Measurements from ENCODE around the gene FAM124A. TPM values are rescaled to one million over a fixed set of nuclear protein-coding genes. Genes with fewer than 3 reads are reported as not detected.

The FAM124A gene
- total and polyA plus RNA-seq, 2 experiments from 2014 or later, result not detected

DNA sequence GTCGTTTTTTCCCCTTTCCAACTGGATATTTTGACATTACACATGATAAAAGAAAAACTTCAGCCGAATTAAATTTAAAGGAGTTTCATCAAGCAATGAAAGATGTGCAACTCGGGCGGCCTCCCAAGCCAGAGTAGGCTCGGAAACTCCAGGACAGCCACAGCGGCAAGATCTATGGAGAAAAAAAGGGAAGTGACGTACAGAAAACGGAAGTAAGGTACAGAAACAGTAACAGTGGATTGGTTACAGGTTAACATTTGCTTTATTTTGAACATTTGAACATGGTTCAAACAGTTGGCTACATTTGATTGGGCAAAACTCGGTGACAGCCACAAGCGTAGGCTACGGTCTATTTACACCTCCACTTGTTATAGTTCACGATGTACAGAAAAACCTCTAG, 30.5 kb upstream of the FAM124A start:
- Histone ChIP-seq H3K27ac (no peak overlapping the region), H3K4me2 (ENCODE audit: unreplicated experiment) (no peak overlapping the region), H3K9me2 (ENCODE audit: insufficient read depth) (no peaks in the 10 kb centered on the region), H3K9me3 (ENCODE audit: low read depth) (no peaks in the 10 kb centered on the region), H2AFZ (no peak overlapping the region), H3K27me3 (replicated peaks; ENCODE audit: insufficient read depth) (peaks cover 26% of the 10 kb centered on the region), H3K36me3 (ENCODE audit: low read depth) (no peaks in the 10 kb centered on the region), H3K9ac (no peak overlapping the region), H3F3A (ENCODE audit: insufficient read depth) (no peaks in the 10 kb centered on the region), H3K79me2 (ENCODE audit: insufficient read depth) (no peaks in the 10 kb centered on the region), H3K4me3 (no peak overlapping the region), H3K4me1 (ENCODE audit: insufficient read depth) (no peaks in the 10 kb centered on the region), H4K20me1 (ENCODE audit: insufficient read depth) (no peaks in the 10 kb centered on the region)
- TF ChIP-seq EZH2phosphoT487 (IDR thresholded peaks at IDR 0.05; ENCODE audit: insufficient read depth, low read depth), result no peak
- TF ChIP-seq EZH2 (IDR thresholded peaks at IDR 0.05; ENCODE audit: insufficient read depth, poor library complexity, severe bottlenecking), result no peak
- in situ Hi-C loops (cut with MboI), result no loop called here
- 88 to 89% methylated on average over 12 of the region's 12 CpGs for WGBS, 2 experiments (ENCODE audit: low coverage in 1 of 2, low lambda C conversion rate in 2 of 2, missing lambda C conversion rate in 2 of 2)
- no peak for DNase-seq

DNA sequence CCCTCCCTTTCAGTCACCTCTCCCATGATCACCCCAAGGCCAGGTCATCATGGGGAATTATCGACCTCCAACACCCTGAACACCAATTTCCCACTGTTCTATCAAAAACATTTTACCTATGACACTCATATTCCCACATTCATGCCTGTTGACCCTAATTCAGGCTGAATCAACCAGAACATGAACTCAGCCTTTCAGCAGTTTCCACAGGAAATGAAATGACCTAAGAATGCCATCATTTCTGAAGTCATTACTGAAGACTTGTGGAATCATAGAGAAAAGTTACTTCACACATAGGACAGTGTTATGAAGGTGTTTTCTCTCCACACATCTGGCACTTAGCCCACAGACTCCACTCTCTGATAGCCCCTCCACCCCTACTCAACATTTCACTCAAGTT, 29.9 kb upstream of the FAM124A start:
- Histone ChIP-seq H3K4me3 (no peak overlapping the region), H3K36me3 (ENCODE audit: low read depth) (no peaks in the 10 kb centered on the region), H3F3A (ENCODE audit: insufficient read depth) (no peaks in the 10 kb centered on the region), H3K9me2 (ENCODE audit: insufficient read depth) (no peaks in the 10 kb centered on the region), H3K9ac (no peak overlapping the region), H3K9me3 (ENCODE audit: low read depth) (no peaks in the 10 kb centered on the region), H3K4me2 (ENCODE audit: unreplicated experiment) (no peak overlapping the region), H3K27ac (no peak overlapping the region), H4K20me1 (ENCODE audit: insufficient read depth) (no peaks in the 10 kb centered on the region), H3K79me2 (ENCODE audit: insufficient read depth) (no peaks in the 10 kb centered on the region), H3K4me1 (ENCODE audit: insufficient read depth) (no peaks in the 10 kb centered on the region), H2AFZ (no peak overlapping the region), H3K27me3 (replicated peaks; ENCODE audit: insufficient read depth) (peaks cover 20% of the 10 kb centered on the region)
- in situ Hi-C loops (cut with MboI), result no loop called here
- DNase-seq, result peak; percentile 30
- TF ChIP-seq EZH2phosphoT487 (IDR thresholded peaks at IDR 0.05; ENCODE audit: insufficient read depth, low read depth) (no peak), EZH2 (IDR thresholded peaks at IDR 0.05; ENCODE audit: insufficient read depth, poor library complexity, severe bottlenecking) (no peak)
- WGBS, 2 experiments (ENCODE audit: low coverage in 1 of 2, low lambda C conversion rate in 2 of 2, missing lambda C conversion rate in 2 of 2), result 62 to 70% methylated on average over 1 of the region's 1 CpG

GRCh38 chr13:51193387-51193786, 28.8 kb upstream of the FAM124A start:
- Histone ChIP-seq H4K20me1 (ENCODE audit: insufficient read depth) (no peaks in the 10 kb centered on the region), H3K27me3 (replicated peaks; ENCODE audit: insufficient read depth) (peaks cover 18% of the 10 kb centered on the region), H2AFZ (no peak overlapping the region), H3K4me3 (no peak overlapping the region), H3K9me2 (ENCODE audit: insufficient read depth) (no peaks in the 10 kb centered on the region), H3K4me2 (ENCODE audit: unreplicated experiment) (no peak overlapping the region), H3K27ac (no peak overlapping the region), H3K9me3 (ENCODE audit: low read depth) (no peaks in the 10 kb centered on the region), H3K36me3 (ENCODE audit: low read depth) (no peaks in the 10 kb centered on the region), H3K9ac (no peak overlapping the region), H3K79me2 (ENCODE audit: insufficient read depth) (no peaks in the 10 kb centered on the region), H3K4me1 (ENCODE audit: insufficient read depth) (no peaks in the 10 kb centered on the region), H3F3A (ENCODE audit: insufficient read depth) (no peaks in the 10 kb centered on the region)
- TF ChIP-seq EZH2phosphoT487 (IDR thresholded peaks at IDR 0.05; ENCODE audit: insufficient read depth, low read depth), result no peak
- WGBS, 2 experiments (ENCODE audit: low coverage in 1 of 2, low lambda C conversion rate in 2 of 2, missing lambda C conversion rate in 2 of 2), result 90 to 99% methylated on average over 2 of the region's 2 CpGs
- DNase-seq, result no peak
- in situ Hi-C loops (cut with MboI), result no loop called here

- H3K9me2 ChIP-seq (ENCODE audit: insufficient read depth), result no peaks in the 10 kb centered on the region
- no peak overlapping the region for H3K27ac ChIP-seq
- H3K27me3 ChIP-seq (replicated peaks; ENCODE audit: insufficient read depth), result peaks cover 12% of the 10 kb centered on the region
- no peaks in the 10 kb centered on the region for H3K36me3 ChIP-seq (ENCODE audit: low read depth)
- H3K4me2 ChIP-seq (ENCODE audit: unreplicated experiment), result no peak overlapping the region
- no peak for DNase-seq
- TF ChIP-seq EZH2 (IDR thresholded peaks at IDR 0.05; ENCODE audit: insufficient read depth, poor library complexity, severe bottlenecking) (no peak), EZH2phosphoT487 (IDR thresholded peaks at IDR 0.05; ENCODE audit: insufficient read depth, low read depth) (no peak)
- H4K20me1 ChIP-seq (ENCODE audit: insufficient read depth), result no peaks in the 10 kb centered on the region
- no peak overlapping the region for H2AFZ ChIP-seq
- no peaks in the 10 kb centered on the region for H3K4me1 ChIP-seq (ENCODE audit: insufficient read depth)
- H3K9me3 ChIP-seq (ENCODE audit: low read depth), result no peaks in the 10 kb centered on the region
- H3K79me2 ChIP-seq (ENCODE audit: insufficient read depth), result no peaks in the 10 kb centered on the region
- H3K4me3 ChIP-seq, result no peak overlapping the region
- no peaks in the 10 kb centered on the region for H3F3A ChIP-seq (ENCODE audit: insufficient read depth)
- no peak overlapping the region for H3K9ac ChIP-seq
- in situ Hi-C loops (cut with MboI), result no loop called here
- 80 to 85% methylated on average over 8 of the region's 8 CpGs for WGBS, 2 experiments (ENCODE audit: low coverage in 1 of 2, low lambda C conversion rate in 2 of 2, missing lambda C conversion rate in 2 of 2)
These were observed 27.3 kb upstream of the FAM124A start for GRCh38 chr13:51194942-51195341.

- Histone ChIP-seq H3K27ac (no peak overlapping the region), H3K9me2 (ENCODE audit: insufficient read depth) (no peaks in the 10 kb centered on the region), H3K9me3 (ENCODE audit: low read depth) (no peaks in the 10 kb centered on the region), H3K4me2 (ENCODE audit: unreplicated experiment) (no peak overlapping the region), H3K79me2 (ENCODE audit: insufficient read depth) (no peaks in the 10 kb centered on the region), H2AFZ (no peak overlapping the region), H4K20me1 (ENCODE audit: insufficient read depth) (no peaks in the 10 kb centered on the region), H3K9ac (no peak overlapping the region), H3K4me1 (ENCODE audit: insufficient read depth) (no peaks in the 10 kb centered on the region), H3F3A (ENCODE audit: insufficient read depth) (no peaks in the 10 kb centered on the region), H3K27me3 (replicated peaks; ENCODE audit: insufficient read depth) (0 out of 2 replicates have a peak, but pooled peaks cover 4% of the 10 kb centered on the region), H3K36me3 (ENCODE audit: low read depth) (no peaks in the 10 kb centered on the region), H3K4me3 (no peak overlapping the region)
- in situ Hi-C loops (cut with MboI), result no loop called here
- no peak for DNase-seq
- WGBS, 2 experiments (ENCODE audit: low coverage in 1 of 2, low lambda C conversion rate in 2 of 2, missing lambda C conversion rate in 2 of 2), result 13 to 14% methylated on average over 2 of the region's 2 CpGs
- TF ChIP-seq EZH2 (IDR thresholded peaks at IDR 0.05; ENCODE audit: insufficient read depth, poor library complexity, severe bottlenecking) (no peak), EZH2phosphoT487 (IDR thresholded peaks at IDR 0.05; ENCODE audit: insufficient read depth, low read depth) (no peak)
These were observed 20.3 kb upstream of the FAM124A start for GRCh38 chr13:51201886-51202285.
